ENCODE data around the gene FHDC1.

Gene FHDC1

GRCh38 chr4:152962150-152962549 is 26.0 kb downstream of the FHDC1 start:
- H3K4me3 ChIP-seq (ENCODE audit: low read length), result no peak overlapping the region
- DNase-seq (ENCODE audit: low read depth), result no peak
- no peak for TF ChIP-seq CTCF (conservative IDR thresholded peaks at IDR 0.05; ENCODE audit: low read depth, low read length)

- no peak for DNase-seq (ENCODE audit: low read depth)
- H3K4me3 ChIP-seq (ENCODE audit: low read length), result no peak overlapping the region
- TF ChIP-seq CTCF (conservative IDR thresholded peaks at IDR 0.05; ENCODE audit: low read depth, low read length), result no peak
These were observed 28.2 kb downstream of the FHDC1 start for GRCh38 chr4:152964335-152964734.

- H3K4me3 ChIP-seq (ENCODE audit: low read length), result no peak overlapping the region
- TF ChIP-seq CTCF (conservative IDR thresholded peaks at IDR 0.05; ENCODE audit: low read depth, low read length), result no peak
- DNase-seq (ENCODE audit: low read depth), result no peak
These were observed 29.5 kb downstream of the FHDC1 start for GRCh38 chr4:152965611-152966010.

- TF ChIP-seq CTCF (conservative IDR thresholded peaks at IDR 0.05; ENCODE audit: low read depth, low read length), result no peak
- H3K4me3 ChIP-seq (ENCODE audit: low read length), result no peak overlapping the region
- no peak for DNase-seq (ENCODE audit: low read depth)
These were observed 31.8 kb downstream of the FHDC1 start for GRCh38 chr4:152967907-152968306.

- no peak for DNase-seq (ENCODE audit: low read depth)
- no peak overlapping the region for H3K4me3 ChIP-seq (ENCODE audit: low read length)
- TF ChIP-seq CTCF (conservative IDR thresholded peaks at IDR 0.05; ENCODE audit: low read depth, low read length), result no peak
These were observed 32.8 kb downstream of the FHDC1 start for GRCh38 chr4:152968806-152969394.

GRCh38 chr4:152970102-152970820 is 34.1 kb downstream of the FHDC1 start:
- peak; percentile 74 for DNase-seq (ENCODE audit: low read depth)
- no peak overlapping the region for H3K4me3 ChIP-seq (ENCODE audit: low read length)
- TF ChIP-seq CTCF (conservative IDR thresholded peaks at IDR 0.05; ENCODE audit: low read depth, low read length), result no peak

- no peak for DNase-seq (ENCODE audit: low read depth)
- no peak for TF ChIP-seq CTCF (conservative IDR thresholded peaks at IDR 0.05; ENCODE audit: low read depth, low read length)
- H3K4me3 ChIP-seq (ENCODE audit: low read length), result no peak overlapping the region
These were observed 34.9 kb downstream of the FHDC1 start for GRCh38 chr4:152971053-152971452.

Data from retinal pigment epithelial cell (primary cell).